G401.6 (cell line): ENCODE measurements around the gene DENND1B.
"Not testable (repeated sequence)": the region's sequence is repeated elsewhere in the genome, so short reads cannot be mapped to it uniquely, and the experiment has no call there.

Source experiments
- FAIRE-seq: peaks from 2 replicates; lab custom pipeline; 2012; peaks lifted over from hg19 to GRCh38; lab: Jason Lieb, UNC

Gene DENND1B

DNA sequence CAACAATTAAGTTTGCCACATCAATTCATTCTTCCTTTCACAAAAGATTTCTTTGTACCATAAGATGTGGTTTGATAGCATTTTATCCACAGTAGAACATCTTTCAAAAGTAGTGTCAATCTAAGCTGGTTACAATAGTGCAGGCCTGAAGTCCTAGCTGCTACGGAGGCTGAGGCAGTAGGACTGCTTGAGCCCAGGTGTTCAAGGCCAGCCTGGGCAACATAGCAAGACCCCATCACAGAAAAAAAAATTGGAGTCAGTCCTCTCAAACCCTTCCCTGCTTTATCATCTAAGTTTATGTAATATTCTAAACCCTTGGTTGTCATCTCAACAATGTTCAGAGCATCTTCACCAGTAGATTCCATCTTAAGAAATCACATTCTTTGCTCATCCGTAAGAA lies 31.7 kb downstream of the DENND1B start:
- FAIRE-seq: no peak

- no peak for FAIRE-seq
Measured at GRCh38 chr1:197740992-197741391, 34.3 kb downstream of the DENND1B start.

DNA sequence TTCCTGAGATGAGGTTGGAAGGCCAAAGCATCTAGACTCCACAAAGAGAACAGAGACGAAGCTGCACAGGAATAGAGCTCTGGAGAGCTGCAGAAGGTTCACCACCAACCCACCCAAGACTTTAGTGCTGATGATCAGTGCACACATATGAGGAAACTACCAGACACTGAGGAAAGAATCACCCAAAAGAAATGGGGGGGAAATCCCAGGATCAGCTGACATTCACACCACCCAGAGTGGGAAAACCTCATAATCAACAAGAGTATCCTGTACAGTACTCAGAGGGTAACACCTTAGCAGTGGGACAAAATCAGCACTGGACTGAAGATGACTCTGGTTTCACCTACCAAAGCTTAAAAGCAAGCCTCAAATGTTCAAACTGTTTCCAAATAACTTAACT lies 36.4 kb downstream of the DENND1B start:
- no peak for FAIRE-seq

DNA sequence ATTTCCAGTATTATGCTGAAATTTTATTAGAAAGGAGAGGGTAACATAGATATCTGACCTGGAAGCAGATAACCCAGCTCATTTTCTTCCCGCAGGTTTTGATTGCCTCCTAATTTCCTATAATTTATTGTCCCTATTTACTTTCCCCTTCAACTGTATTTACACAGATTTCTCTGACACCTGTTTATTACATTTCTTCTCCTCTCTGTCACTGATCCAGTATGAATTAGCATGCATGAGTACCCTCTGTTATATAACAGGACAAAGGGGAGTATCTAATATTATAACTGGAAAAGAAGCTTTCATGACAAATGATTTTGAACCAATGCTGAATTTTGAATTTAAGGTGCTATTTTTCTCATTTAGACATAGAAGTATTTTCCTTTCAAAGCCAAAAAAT lies 37.4 kb downstream of the DENND1B start:
- FAIRE-seq: no peak

GRCh38 chr1:197736685-197737084 lies 38.6 kb downstream of the DENND1B start:
- FAIRE-seq: no peak

DNA sequence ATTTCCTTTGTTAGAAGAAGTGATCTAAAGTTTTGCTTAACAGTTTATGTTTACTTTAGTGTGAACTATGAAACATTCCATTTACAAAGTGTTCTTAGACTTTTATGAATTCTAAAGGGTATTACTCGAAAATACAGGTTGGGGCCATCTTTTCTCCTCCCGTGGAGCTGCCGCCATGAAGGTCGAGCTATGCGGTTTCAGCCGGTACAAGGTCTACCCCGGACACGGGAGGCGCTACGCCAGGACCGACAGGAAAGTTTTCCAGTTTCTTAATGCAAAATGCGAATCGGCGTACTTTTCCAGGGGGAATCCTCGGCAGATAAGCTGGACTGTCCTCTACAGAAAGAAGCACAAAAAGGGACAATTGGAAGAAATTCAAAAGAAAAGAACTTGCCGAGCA lies 39.8 kb downstream of the DENND1B start:
- no peak for FAIRE-seq

DNA sequence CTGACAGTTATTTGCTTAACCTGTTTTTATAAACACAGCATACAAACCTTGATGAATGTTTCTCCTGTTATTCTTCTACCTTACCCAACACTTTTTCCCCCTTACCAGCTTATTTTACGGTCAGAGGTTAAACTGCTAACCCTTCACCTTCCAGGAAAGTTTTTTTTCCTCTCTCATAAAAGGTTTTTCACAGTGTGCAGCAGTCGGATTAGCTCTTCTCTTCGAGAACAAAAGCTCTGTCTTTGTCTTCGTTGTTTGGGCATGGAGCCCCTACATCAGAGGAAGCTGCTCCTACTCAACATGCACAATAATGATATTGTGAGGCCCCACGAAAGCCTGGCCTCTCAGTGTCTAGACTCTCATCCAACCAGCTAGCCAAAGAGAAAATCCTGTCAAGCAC lies 42.0 kb downstream of the DENND1B start:
- no peak for FAIRE-seq

- FAIRE-seq: no peak
Measured at GRCh38 chr1:197732187-197732586, 43.1 kb downstream of the DENND1B start.

DNA sequence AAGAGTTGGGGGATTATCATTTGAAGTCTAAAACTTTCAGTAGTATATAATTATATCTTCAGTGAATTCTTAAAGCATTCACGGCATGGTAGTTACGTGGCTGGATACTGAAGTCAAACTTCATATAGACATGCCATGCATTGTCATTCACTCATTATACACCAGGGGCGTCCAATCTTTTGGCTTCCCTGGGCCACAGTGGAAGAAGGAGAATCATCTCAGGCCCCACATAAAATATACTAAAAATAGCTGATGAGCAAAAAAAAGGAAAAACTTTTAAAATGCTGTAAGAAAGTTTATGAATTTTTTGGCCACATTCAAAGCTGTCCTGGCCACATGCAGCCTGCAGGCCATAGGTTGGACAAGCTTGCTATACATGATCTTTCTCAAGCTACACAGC lies 43.8 kb downstream of the DENND1B start:
- no peak for FAIRE-seq

DNA sequence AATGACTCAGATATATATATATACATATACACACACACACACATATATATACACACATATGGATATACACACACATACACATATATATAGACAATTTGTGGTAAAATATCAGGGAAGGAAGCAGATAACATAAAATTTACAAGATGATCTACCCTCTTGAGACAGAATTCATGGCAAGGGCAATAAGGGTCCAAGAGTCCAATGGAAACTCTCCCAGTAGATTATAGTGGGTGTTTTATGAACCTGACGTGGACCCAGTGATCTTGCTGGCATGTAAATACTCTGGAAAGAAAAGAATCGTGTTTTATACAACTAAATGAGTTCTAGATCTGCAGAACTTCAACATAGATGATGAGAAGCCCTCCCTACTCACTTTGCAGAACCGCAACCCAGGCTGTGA lies 49.3 kb downstream of the DENND1B start:
- no peak for FAIRE-seq

- no peak for FAIRE-seq
Measured at GRCh38 chr1:197725044-197725443, 50.2 kb downstream of the DENND1B start.

DNA sequence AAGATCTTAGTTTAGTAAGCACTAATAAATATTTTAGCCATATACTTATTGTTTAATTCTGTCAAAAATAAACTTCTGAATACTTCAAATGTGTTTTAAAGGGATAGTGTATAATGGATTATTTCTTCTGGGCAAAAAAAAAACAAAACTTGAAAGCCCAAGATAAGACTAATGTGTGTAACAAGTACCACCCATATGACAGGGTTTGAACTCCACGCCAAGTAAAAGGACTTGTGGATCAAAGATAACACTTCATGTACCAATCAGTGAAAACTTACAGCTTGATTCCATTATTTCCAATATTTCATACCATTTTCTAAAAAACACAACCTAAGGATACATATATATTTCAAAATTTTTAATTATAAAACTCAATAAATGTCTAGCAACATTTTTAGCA lies 59.5 kb downstream of the DENND1B start:
- FAIRE-seq: no peak

DNA sequence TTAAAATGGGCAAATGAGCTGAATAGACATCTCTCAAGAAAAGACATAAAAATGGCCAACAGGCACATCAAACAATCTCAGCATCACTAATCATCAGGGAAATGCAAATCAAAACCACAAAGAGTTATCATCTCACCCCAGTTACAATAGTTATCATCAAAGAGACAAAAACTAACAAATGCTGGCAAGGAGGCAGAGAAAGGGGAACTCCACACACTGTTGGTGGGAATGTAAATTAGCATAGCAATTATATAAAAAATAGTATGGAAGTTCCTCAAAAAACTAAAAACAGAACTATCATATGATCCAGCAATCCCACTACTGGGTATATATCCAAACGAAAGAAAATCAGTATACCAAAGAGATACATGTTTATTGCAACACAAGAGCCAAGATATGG lies 68.7 kb downstream of the DENND1B start:
- FAIRE-seq: no peak

DNA sequence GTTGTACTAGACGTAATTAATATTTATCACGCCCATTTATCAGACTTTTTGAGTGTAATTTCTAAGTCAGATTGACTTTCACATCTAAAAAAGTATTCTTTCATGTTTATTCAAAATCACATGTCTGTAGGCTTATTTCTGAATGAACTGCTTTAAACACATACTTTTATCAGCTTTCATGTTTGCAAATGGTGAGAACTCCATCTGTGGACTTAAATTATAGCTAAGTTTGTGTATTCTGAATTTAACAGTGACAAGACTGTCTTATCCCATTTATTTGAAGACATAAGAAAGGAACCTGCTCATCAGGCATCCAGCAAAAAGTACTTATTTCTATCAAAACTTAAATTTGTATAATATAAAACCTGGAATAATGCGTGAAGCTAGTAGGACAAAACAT lies 69.3 kb downstream of the DENND1B start:
- FAIRE-seq: no peak

- not testable (repeated sequence) for FAIRE-seq
Measured at GRCh38 chr1:197700688-197701087, 74.6 kb downstream of the DENND1B start.

DNA sequence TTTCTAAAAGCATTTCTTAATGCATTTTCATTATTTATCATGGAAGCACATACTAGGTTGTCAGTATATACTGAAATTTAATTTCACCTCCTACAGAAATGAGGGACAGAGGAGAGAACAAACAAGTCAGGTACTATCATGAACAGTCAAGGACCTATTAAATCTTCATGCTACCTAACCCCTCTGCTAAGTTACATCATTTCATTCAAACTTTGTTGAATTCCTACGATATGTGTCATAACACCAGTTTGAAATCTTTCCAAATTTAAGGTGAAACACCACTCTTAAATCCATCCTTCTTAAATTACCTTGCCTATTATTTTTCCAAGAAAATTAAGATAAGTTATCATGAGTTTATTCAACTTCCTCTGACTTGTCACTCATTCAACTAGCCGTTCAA lies 78.9 kb downstream of the DENND1B start:
- FAIRE-seq: no peak

- FAIRE-seq: no peak
Measured at GRCh38 chr1:197695961-197696360, 79.3 kb downstream of the DENND1B start.

GRCh38 chr1:197692965-197693364 lies 82.3 kb downstream of the DENND1B start:
- no peak for FAIRE-seq

- no peak for FAIRE-seq
Measured at GRCh38 chr1:197691816-197692215, 83.5 kb downstream of the DENND1B start.

GRCh38 chr1:197690074-197690473 lies 85.2 kb downstream of the DENND1B start:
- no peak for FAIRE-seq

GRCh38 chr1:197688233-197688632 lies 87.0 kb downstream of the DENND1B start:
- no peak for FAIRE-seq

DNA sequence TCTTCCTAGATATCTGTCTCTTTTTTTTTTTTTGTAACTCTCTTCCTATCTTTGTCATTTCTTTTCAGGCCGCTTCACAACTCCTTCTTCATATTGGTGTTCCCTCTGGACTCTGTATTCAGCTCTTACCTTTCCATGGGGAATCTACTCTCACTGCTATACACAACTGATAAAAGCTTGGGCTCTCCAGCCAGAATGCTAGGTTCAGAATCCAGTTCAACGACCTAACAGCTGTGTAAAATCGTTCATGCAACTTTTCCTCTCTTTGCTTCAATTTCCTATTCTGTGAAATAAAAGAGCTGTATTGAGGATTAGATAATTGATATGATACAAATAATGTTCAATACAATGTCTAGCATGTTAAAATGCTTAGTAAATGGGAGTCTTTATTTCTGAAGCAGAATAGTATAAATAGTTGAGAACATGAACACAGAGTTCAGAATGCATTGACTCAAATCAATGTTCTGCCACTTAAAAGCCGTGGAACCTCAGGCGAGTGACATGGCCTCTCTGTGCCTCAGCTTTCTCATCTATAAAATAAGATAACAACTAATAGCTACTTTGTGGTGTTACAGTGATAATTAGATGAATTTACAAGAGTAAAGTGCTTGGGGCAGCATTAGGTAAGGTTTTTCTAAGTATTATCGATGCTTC lies 88.5 kb downstream of the DENND1B start:
- no peak for FAIRE-seq

- no peak for FAIRE-seq
Measured at GRCh38 chr1:197686231-197686630, 89.0 kb downstream of the DENND1B start.

DNA sequence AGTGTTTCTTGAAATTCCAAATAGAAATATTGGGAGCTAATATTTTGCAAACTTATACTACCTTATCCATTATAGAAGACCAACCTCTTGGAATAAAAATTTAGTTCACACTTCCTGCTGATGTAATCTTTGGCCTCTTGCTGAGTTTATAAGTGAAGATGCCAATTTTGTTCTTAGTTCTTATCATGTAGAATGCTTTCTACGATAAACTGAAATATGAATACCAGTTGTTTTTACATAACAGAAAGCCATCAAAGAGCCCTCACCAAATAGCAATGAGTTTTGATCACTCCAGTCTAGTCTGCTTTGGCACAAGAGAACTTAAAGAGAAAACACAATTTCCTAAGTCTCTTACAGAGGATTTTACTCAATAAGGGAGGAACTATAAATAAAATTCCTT lies 89.5 kb downstream of the DENND1B start:
- no peak for FAIRE-seq
